GM23338 (cell line): ENCODE data around the gene LENG9.
"Not testable (repeated sequence)": the region's sequence is repeated elsewhere in the genome, so short reads cannot be mapped to it uniquely, and the experiment has no call there.

Experiments used
- CTCF ChIP-seq, 2 experiments: fragments of 200-600 bp in 1 of 2; sonication (generic) in 1 of 2; conservative IDR thresholded peaks; 2 replicates each; pipeline versions ENCODE4 v1.5.1 to v1.6.1; 2016 to 2017; ENCODE audit warnings: antibody characterized with exemption in 2 of 2, low read depth in 2 of 2, mild to moderate bottlenecking in 2 of 2, moderate library complexity in 1 of 2
- ETS1 ChIP-seq: IDR thresholded peaks from 2 replicates; pipeline ENCODE4 v1.6.1; 2016; ENCODE audit warnings: antibody characterized with exemption
- EZH2 ChIP-seq: fragments of 200-600 bp; sonication (generic); IDR thresholded peaks from one replicate; pipeline ENCODE4 v1.8.0; 2017; ENCODE audit warnings: antibody characterized with exemption, mild to moderate bottlenecking, low read depth; ENCODE audit not compliant: unreplicated experiment
- EZH2phosphoT487 ChIP-seq: fragments of 200-600 bp; sonication (generic); IDR thresholded peaks from one replicate; pipeline ENCODE4 v1.8.1; 2018; ENCODE audit warnings: antibody characterized with exemption; ENCODE audit not compliant: unreplicated experiment
- NANOG ChIP-seq: IDR thresholded peaks from 2 replicates; pipeline ENCODE4 v1.6.1; 2016; ENCODE audit warnings: antibody characterized with exemption, borderline replicate concordance
- POLR2AphosphoS5 ChIP-seq: IDR thresholded peaks from 2 replicates; pipeline ENCODE4 v1.6.1; 2016; ENCODE audit warnings: antibody characterized with exemption, low read depth
- REST ChIP-seq: IDR thresholded peaks from one replicate; pipeline ENCODE4 v1.6.1; 2018; ENCODE audit warnings: antibody characterized with exemption; ENCODE audit not compliant: unreplicated experiment

DNA sequence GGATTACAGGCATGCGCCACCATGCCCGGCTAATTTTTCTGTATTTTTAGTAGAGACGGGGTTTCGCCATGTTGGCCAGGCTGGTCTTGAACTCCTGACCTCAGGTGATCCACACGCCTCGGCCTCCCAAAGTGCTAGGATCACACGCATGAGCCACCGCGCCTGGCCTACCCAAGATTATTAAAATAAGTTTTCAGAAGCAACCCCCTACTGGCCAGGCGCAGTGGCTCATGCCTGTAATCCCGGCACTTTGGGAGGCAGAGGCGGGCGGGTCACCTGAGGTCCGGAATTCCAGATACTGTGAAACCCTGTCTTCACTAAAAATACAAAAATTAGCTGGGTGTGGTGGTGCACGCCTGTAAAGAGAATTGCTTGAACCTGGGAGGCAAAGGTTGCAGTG is 17.2 kb downstream of the LENG9 start:
- not testable (repeated sequence) for TF ChIP-seq POLR2AphosphoS5; CTCF (conservative IDR thresholded peaks at IDR 0.05; ENCODE audit: low read depth in 2 of 2); NANOG; EZH2phosphoT487; ETS1; EZH2; REST
